HFFc6 (cell line): Measurements from ENCODE around the gene VIPR2. TPM values are rescaled to one million over a fixed set of nuclear protein-coding genes. Genes with fewer than 3 reads are reported as not detected.
"Not testable (repeated sequence)": the region's sequence is repeated elsewhere in the genome, so short reads cannot be mapped to it uniquely, and the experiment has no call there.

Experiments
- DNase-seq: peaks from one replicate; pipeline ENCODE4 v3.0.0-alpha.2; 2018
- H3K27ac Mint-ChIP-seq: 2 replicates; pipeline ENCODE4 v1.8.0; 2020; ENCODE audit warnings: mild to moderate bottlenecking, mixed read lengths
- H3K27me3 Mint-ChIP-seq: 2 replicates; pipeline ENCODE4 v1.8.0; 2021; ENCODE audit warnings: mild to moderate bottlenecking, moderate library complexity, mixed read lengths; ENCODE audit not compliant: insufficient read depth
- H3K36me3 Mint-ChIP-seq: 2 replicates; pipeline ENCODE4 v1.8.0; 2021; ENCODE audit warnings: low read depth, mixed read lengths
- H3K4me1 Mint-ChIP-seq: 2 replicates; pipeline ENCODE4 v1.8.0; 2020; ENCODE audit warnings: low read depth, mixed read lengths
- H3K4me3 Mint-ChIP-seq: 2 replicates; pipeline ENCODE4 v1.8.0; 2020; ENCODE audit warnings: mild to moderate bottlenecking, moderate library complexity, mixed read lengths
- H3K9me3 Mint-ChIP-seq: 2 replicates; pipeline ENCODE4 v1.8.0; 2020; ENCODE audit warnings: mild to moderate bottlenecking, mixed read lengths
- total RNA-seq, 6 experiments: library from RNA; stranded (reverse); fragmentation: NEBNext Ultra II Directional; extraction: Animal tissue kit (Norgen Biotek cat#: 25700); gene quantifications; 2 replicates in 1 of 6; 3 replicates in 5 of 6; pipeline ENCODE4 v1.2.3, GENCODE V29; 2021
- TF ChIP-seq, protein P1 (sequence below): fragments of 200-600 bp; sonication (generic); IDR thresholded peaks from 2 replicates; pipeline ENCODE4 v1.5.0; 2021; ENCODE audit warnings: antibody characterized with exemption, mild to moderate bottlenecking

VIPR2 gene
- total RNA-seq, 6 experiments from 2014 or later: not detected

DNA sequence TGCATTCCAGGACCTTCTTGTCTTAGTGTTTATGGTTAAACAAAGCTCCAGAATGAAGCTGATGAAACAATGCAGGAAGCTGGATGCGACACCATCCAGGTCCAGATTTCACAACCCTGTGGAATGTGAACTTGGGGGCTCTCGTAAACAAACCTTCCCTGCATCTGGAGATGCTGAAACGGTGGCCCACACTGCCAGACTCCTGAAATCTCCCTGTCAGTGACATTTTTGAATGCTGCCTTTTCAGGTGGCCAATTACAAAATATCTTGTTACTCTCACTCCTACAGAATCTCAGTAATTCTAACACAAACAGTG, 18.8 kb downstream of the VIPR2 start:
- H3K4me1 Mint-ChIP-seq: no peaks in the 10 kb centered on the region
- no peaks in the 10 kb centered on the region; the same call in 1 of the 2 replicates for H3K27me3 Mint-ChIP-seq
- TF ChIP-seq, protein P1, sequence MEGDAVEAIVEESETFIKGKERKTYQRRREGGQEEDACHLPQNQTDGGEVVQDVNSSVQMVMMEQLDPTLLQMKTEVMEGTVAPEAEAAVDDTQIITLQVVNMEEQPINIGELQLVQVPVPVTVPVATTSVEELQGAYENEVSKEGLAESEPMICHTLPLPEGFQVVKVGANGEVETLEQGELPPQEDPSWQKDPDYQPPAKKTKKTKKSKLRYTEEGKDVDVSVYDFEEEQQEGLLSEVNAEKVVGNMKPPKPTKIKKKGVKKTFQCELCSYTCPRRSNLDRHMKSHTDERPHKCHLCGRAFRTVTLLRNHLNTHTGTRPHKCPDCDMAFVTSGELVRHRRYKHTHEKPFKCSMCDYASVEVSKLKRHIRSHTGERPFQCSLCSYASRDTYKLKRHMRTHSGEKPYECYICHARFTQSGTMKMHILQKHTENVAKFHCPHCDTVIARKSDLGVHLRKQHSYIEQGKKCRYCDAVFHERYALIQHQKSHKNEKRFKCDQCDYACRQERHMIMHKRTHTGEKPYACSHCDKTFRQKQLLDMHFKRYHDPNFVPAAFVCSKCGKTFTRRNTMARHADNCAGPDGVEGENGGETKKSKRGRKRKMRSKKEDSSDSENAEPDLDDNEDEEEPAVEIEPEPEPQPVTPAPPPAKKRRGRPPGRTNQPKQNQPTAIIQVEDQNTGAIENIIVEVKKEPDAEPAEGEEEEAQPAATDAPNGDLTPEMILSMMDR: no peak
- H3K27ac Mint-ChIP-seq: no peak overlapping the region
- DNase-seq: no peak
- peaks cover 43% of the 10 kb centered on the region for H3K9me3 Mint-ChIP-seq
- no peaks in the 10 kb centered on the region for H3K36me3 Mint-ChIP-seq
- H3K4me3 Mint-ChIP-seq: no peak overlapping the region

DNA sequence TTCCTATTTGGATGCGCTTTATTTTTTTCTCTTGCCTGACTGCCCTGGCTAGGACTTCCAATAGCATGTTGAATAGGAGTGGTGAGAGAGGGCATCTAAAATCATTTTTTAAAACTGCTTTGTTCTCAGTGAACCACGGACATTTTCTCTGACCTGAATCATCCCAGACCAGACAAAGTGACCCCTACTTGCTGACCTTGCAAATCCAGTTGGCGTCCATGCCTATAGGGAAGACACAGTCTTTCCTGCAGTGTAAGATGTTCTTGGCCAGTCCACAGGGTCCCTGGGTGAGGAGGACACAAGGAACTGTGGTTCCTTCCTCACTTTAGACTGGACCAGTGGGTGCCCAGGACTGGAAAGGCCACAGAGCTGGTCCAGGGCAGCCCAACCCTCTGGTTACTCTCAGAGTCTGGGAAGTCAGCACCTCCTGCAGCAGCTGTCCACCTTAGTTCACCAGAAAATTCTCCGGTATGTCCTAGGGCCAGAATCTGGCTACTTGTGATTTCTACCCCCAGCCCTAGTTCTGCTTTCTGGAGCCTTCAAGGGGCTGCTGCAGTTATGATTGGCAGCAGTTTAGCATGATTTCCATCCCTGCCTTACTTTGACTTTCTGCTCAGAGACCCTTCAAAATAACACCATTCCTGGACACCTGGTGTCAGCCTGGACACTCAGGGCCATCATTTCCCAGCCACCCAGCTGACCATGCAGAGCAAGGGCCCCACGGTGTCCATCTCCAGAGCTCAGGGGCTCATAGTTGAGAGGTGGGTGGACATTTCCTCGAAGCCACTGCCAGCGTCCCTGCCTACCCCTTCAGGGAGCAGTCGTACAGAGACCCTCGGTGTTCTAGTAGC, 19.3 kb downstream of the VIPR2 start:
- DNase-seq: no peak
- no peak overlapping the region for H3K27ac Mint-ChIP-seq
- no peaks in the 10 kb centered on the region for H3K4me1 Mint-ChIP-seq
- H3K9me3 Mint-ChIP-seq: peaks cover 37% of the 10 kb centered on the region
- H3K27me3 Mint-ChIP-seq: no peaks in the 10 kb centered on the region; the same call in 1 of the 2 replicates
- H3K4me3 Mint-ChIP-seq: no peak overlapping the region
- H3K36me3 Mint-ChIP-seq: no peaks in the 10 kb centered on the region
- TF ChIP-seq, protein P1: no peak

DNA sequence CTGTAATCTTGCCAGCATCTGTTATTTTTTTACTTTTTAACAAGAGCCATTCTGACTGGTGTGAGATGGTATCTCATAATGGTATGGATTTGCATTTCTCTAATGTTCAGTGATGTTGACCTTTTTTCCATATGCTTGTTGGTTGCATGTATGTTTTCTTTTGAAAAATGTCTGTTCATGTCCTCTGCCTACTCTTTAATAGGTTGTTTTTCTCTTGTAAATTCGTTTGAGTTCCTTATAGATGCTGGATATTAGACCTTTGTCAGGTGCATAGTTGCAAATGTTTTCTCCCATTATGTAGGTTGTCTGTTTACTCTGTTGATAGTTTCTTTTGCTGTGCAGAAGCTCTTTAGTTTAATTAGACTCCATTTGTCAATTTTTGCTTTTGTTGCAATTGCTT, 20.9 kb downstream of the VIPR2 start:
- not testable (repeated sequence) for H3K36me3 Mint-ChIP-seq, H3K27me3 Mint-ChIP-seq, H3K4me3 Mint-ChIP-seq, DNase-seq, H3K27ac Mint-ChIP-seq, H3K4me1 Mint-ChIP-seq
- peaks cover 44% of the 10 kb centered on the region for H3K9me3 Mint-ChIP-seq

DNA sequence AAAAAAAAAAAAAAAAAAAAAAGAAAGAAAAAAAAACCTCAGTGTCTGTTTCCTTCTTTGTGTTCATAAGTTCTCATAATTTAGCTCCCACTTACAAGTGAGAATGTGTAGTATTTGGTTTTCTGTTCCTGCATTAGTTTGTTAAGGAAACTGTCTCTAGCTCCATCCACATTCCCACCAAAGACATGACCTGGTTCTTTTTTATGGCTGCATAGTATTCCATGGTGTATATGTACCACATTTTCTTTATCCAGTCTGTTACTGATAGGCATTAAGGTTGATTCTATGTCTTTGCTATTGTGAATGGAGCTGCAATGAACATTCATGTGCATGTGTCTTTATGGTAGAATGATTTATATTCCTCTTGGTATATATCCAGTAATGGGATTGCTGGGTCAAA, 21.4 kb downstream of the VIPR2 start:
- not testable (repeated sequence) for DNase-seq, H3K4me1 Mint-ChIP-seq, H3K36me3 Mint-ChIP-seq, H3K27ac Mint-ChIP-seq, H3K4me3 Mint-ChIP-seq, H3K27me3 Mint-ChIP-seq
- peaks cover 42% of the 10 kb centered on the region for H3K9me3 Mint-ChIP-seq

DNA sequence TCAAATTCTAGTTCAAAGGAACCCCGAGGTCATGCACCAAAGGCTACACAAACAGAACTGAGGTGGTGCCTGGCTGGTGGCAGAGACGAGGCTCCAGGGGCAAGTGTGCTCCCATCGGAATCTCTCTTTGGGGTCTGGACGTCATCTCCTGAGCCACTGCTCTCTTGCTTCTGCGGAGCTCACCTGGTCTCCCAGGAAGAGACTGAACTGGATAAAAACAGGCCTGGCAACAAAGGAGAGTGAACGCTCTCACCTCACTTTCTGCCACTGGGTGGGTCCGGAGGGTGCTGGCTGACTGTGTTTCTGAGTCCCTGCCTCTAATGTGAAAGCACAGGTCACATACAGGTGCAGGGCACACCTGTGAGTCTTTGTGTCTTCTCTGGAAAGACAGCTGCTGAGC, 22.4 kb downstream of the VIPR2 start:
- Mint-ChIP-seq H3K9me3 (peaks cover 40% of the 10 kb centered on the region), H3K36me3 (no peaks in the 10 kb centered on the region), H3K4me3 (no peak overlapping the region), H3K27me3 (no peaks in the 10 kb centered on the region), H3K27ac (no peak overlapping the region), H3K4me1 (no peaks in the 10 kb centered on the region)
- DNase-seq: no peak
- TF ChIP-seq, protein P1: no peak

DNA sequence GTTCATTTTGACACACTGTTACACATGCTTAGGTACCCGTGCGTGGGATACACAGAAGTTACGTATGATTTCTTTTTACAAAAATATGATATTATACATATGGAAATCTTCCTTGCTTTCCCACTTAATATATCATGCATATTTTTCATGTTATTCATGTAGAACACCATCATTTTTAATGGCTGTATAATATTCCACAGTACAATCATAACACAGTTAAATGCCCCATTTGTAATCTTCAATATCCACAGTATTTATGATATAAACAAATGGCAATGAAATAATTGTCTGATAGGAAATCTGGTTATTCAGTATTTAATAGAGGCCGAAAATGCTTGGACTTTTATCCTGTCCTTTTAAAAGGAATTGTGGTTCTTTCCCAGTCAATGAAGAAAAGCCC, 23.2 kb downstream of the VIPR2 start:
- no peak for DNase-seq
- H3K36me3 Mint-ChIP-seq: no peaks in the 10 kb centered on the region
- H3K4me3 Mint-ChIP-seq: no peak overlapping the region
- H3K27ac Mint-ChIP-seq: no peak overlapping the region
- TF ChIP-seq, protein P1: no peak
- H3K4me1 Mint-ChIP-seq: no peaks in the 10 kb centered on the region
- H3K27me3 Mint-ChIP-seq: no peaks in the 10 kb centered on the region
- H3K9me3 Mint-ChIP-seq: peaks cover 45% of the 10 kb centered on the region
